Measurements from ENCODE around the gene ZNF862. TPM values are rescaled to one million over a fixed set of nuclear protein-coding genes. Genes with fewer than 3 reads are reported as not detected.
A peak's percentile ranks its signal among the peaks of the same experiment; 100 is the strongest.

ZNF862 gene
- polyA plus RNA-seq, 3 donors, result 17.1 to 19.9 (median 17.5) TPM

- no peak for DNase-seq (ENCODE audit: low read depth in 3 of 3, low spot score in 2 of 3)
Observed at GRCh38 chr7:149839933-149840332, 1.8 kb downstream of the ZNF862 start.

DNA sequence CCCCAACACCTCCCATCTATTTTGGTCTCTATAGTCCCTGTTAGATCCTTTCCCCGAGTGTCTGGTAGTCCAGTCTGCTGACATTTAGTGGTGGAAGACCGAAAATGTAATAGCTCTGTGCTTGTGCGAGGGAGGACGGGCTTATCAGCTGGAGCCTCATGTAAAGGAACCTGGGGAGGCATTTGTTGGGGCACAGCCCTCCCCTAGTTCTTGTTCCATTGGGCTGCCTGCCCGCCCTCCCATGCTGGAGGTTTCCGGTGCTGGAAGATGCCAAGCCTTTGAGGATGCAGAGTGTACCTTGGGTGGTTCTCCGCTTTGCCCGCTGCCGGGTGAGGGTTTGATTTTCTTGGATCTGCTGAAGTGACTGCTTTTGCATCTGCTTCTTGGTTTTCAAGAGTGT, 5.4 kb downstream of the ZNF862 start:
- no peak for DNase-seq (ENCODE audit: low read depth in 3 of 3, low spot score in 2 of 3)

DNA sequence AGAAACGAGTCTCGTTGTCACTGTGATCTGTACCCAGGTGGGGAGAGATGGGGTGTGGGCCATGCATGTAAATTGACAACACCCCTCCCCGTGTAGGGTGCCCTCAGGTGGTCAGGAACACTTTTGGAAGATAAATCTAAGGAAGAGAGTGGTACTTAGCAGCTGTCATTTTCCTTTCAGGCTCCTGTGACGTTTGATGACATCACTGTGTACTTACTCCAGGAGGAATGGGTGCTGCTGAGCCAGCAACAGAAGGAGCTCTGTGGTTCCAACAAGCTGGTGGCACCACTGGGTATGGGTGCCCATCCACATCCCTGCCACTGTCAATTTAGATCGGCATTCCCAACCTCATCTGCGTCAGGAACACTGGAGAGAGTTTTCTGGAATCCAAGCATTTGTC, 6.3 kb downstream of the ZNF862 start:
- DNase-seq (ENCODE audit: low read depth in 3 of 3, low spot score in 2 of 3), result no peak

DNA sequence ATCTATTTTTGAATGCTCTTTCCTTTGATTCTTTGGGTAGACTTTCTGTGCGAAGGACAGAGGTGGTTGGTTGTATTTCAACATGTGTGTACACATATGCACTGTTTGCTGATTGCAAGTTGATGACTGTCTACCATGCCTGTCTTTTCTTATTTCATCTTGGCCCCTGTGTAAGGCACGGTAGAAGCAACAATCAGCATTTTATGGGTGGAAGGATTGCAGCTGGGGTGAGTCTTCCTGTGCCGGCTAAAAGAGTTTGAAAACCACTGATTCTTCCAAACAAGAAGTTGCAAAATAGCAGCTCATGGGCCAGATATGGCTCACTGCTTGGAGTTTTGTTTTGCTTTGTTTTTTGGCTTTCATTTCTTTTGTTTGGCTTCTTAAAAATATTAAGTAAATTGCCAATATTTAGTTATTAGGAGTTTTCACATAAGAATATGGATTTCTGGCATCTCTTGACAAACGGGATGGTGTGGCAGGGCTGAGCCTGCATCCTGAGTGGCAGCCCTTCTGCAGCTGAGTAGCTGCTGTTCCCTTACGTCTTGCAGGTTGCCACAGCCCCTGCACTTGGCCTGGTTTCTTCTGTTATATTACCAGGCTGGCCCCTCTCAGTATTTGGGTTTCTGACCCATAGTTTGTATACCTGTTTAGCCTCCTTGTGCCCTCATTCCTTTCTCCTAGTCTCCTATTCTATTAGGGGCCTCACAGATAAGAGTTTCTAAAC, 7.2 kb downstream of the ZNF862 start:
- DNase-seq (ENCODE audit: low read depth in 3 of 3, low spot score in 2 of 3), result no peak

- DNase-seq (ENCODE audit: low read depth in 3 of 3, low spot score in 2 of 3), result no peak
Observed at GRCh38 chr7:149846021-149846420, 7.8 kb downstream of the ZNF862 start.

GRCh38 chr7:149846436-149847046, 8.4 kb downstream of the ZNF862 start:
- no peak for DNase-seq (ENCODE audit: low read depth in 3 of 3, low spot score in 2 of 3)

DNA sequence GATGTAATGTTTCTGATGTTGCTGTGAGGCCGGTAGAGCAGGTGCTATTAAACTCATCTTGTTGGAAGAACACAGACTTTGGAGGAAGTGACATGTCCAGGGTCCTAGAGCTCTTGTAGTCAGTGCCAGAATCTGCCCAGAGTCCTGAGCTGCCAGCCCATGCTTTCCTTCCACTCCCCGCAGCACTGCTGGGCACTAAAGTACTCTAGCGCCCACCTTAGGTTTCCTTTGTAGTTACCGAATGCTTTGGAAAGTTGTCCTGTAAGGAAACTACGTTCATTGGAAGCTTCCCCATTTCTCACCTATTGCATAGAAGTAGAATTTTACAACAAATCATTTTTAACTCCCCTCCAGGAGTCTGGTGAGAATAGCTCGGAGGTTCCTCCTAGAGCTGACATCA, 11.0 kb downstream of the ZNF862 start:
- DNase-seq (ENCODE audit: low read depth in 3 of 3, low spot score in 2 of 3), result no peak

GRCh38 chr7:149850007-149850594, 11.9 kb downstream of the ZNF862 start:
- DNase-seq (ENCODE audit: low read depth in 3 of 3, low spot score in 2 of 3), result no peak

DNA sequence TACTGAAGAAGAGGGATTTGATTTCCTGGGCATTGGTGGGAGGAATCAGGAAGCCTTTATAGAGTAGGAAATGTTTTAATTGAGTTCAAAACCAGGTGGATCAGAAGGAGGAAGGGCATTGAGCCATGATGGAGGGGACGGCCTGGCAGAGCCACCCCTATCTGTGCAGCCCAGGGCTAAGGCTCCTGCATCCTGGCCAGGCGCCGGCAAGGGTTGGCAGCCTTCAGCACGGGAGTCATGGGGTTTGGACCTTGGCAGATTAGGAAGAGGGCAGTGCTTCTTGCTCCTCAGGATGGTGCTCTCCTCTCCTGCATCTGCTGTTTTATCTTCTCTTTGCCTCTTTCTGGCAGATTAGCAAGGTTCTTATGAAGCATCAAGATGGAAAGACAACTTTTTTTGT, 12.5 kb downstream of the ZNF862 start:
- no peak for DNase-seq (ENCODE audit: low read depth in 3 of 3, low spot score in 2 of 3)

DNA sequence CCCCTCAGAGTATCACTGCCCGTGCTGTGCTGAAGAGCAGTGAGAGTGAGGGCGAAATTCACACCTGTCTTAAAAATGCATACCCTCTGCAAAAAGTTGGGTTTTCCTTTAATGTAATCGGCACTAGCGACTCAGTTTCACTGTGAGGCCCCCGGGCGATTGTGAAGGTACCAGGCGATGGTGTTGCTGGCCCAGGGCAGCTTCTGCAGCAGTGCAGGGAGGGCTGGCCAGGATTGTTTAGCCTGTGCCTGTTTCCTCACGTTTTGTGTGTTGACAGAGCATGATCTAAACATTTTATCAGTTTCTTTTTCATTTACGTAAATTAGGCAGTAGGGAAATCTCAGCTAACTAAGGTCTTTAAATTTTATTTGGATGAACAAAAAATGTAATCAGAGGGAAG, 13.3 kb downstream of the ZNF862 start:
- no peak for DNase-seq (ENCODE audit: low read depth in 3 of 3, low spot score in 2 of 3)

DNA sequence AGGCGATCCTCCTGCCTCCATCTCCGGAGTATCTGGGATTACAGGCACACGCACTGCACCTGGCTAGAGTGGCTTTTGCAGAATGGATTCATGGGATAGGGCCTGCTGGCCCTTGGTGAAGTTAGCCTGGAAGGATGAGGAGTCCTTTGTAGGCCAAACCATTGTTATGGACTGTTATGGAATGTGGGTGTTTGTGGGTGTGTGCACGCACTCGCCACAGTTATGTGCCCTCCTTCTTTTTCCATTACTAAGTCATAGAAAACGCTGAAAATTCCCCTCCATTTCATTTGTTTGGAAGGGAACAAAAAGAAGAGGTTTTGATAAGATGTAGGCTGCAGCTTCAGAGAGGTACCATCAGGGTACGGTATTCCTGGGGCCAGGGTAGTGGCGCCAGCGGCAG, 15.0 kb downstream of the ZNF862 start:
- DNase-seq (ENCODE audit: low read depth in 3 of 3, low spot score in 2 of 3), result no peak

DNA sequence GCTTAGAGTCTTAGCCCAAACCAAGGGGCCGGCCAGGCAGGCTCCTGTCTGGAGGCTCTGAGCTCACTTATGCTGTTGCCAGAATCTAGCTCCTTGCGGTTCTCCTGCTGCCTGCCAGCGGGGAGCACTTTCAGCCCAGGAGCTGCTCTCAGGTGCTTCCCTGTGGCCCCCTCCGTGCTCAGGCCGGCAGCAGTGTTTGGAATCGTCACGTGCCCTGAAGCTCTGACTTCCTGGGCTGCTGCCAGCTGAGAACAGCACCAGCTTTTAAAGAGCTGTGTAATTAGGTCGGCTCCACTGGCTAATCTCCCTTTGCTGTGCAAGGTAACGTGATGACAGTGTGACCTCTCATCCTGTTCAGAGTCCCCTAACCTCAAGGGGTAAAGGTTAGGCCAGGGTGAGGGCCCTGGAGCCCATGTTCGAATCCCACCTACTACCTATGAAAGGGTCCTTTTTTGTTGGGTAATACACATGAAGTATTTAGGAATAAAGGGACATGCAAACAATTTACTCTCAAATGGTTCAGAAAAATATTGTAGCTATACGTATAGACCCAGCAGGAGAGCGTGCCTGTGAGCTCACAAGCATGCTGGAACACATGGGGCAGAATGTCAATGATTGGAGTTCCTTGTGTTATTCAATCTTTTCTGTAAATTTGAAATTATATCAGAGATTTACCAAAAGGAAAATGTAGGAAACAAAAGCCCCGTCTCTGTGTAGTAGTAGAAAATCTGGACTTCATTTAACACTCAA, 16.6 kb downstream of the ZNF862 start:
- peak in 2 of 3 donors; percentile 18 to 51 for DNase-seq (ENCODE audit: low read depth in 3 of 3, low spot score in 2 of 3)

- no peak for DNase-seq (ENCODE audit: low read depth in 3 of 3, low spot score in 2 of 3)
Observed at GRCh38 chr7:149855361-149856305, 17.5 kb downstream of the ZNF862 start.

GRCh38 chr7:149856583-149856982, 18.4 kb downstream of the ZNF862 start:
- no peak for DNase-seq (ENCODE audit: low read depth in 3 of 3, low spot score in 2 of 3)

DNA sequence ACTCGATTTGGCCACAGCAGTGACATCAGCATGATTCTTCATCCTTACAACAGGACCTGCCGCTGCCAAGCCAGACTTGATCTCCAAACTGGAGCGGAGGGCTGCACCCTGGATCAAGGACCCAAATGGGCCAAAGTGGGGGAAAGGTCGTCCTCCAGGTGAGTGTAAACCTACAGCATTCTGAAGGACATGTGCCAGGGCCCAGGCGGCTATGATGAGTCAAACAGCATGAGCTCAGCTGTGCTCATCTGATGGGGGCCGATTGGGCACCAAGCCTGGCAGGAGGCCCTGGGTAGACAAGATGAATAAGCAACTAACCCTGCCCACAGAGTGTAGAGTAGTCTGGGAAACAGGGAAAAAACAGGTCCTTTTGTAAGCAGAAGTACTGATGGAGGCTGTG, 21.2 kb downstream of the ZNF862 start:
- DNase-seq (ENCODE audit: low read depth in 3 of 3, low spot score in 2 of 3), result no peak

DNA sequence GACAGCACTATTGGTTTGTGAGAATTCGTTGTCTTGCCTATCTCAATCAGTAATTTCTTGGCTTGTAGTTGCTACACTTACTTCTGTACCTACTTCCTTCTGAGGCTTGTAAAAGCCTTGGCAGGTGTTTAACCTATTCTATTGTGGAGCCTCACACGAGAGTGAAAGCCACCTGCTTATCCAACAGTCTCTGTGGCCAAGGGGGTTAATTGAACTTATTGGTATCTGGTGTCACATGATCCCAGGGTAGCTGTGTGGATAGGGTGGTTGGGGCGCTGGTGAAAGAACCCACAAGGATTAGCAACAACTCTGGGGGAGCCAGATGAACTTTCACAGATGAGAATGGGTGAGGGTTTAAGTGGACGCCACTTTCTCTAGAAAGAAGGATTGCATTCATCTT, 21.7 kb downstream of the ZNF862 start:
- DNase-seq (ENCODE audit: low read depth in 3 of 3, low spot score in 2 of 3), result no peak

DNA sequence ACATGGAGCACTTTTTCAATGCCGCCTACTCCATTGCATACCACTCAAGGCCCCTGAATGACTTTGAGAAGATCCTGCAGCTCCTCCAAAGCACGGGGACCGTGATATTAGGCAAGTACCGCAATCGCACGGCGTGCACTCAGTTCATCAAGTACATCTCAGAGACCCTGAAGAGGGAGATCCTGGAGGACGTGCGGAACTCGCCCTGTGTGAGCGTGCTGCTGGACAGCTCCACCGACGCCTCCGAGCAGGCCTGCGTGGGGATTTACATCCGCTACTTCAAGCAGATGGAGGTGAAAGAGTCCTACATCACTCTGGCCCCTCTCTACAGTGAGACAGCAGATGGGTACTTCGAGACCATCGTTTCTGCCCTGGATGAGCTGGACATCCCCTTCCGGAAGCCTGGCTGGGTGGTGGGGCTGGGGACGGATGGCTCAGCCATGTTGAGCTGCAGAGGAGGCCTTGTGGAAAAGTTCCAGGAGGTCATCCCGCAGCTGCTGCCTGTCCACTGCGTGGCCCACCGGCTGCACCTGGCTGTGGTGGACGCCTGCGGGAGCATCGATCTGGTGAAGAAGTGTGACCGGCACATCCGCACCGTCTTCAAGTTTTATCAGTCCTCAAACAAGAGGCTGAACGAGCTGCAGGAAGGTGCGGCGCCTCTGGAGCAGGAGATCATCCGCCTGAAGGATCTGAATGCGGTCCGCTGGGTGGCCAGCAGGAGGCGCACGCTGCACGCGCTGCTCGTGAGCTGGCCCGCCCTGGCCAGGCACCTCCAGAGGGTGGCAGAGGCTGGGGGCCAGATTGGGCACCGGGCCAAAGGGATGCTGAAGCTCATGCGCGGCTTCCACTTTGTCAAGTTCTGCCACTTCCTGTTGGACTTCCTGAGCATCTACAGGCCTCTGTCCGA, 22.9 kb downstream of the ZNF862 start:
- no peak for DNase-seq (ENCODE audit: low read depth in 3 of 3, low spot score in 2 of 3)

DNA sequence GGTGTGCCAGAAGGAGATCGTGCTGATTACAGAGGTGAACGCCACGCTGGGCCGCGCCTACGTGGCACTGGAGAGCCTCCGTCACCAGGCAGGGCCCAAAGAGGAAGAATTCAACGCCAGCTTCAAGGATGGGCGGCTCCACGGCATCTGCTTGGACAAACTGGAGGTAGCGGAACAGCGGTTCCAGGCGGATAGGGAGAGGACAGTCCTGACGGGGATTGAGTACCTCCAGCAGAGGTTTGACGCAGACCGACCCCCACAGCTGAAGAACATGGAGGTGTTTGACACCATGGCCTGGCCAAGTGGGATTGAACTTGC, 23.5 kb downstream of the ZNF862 start:
- no peak for DNase-seq (ENCODE audit: low read depth in 3 of 3, low spot score in 2 of 3)

DNA sequence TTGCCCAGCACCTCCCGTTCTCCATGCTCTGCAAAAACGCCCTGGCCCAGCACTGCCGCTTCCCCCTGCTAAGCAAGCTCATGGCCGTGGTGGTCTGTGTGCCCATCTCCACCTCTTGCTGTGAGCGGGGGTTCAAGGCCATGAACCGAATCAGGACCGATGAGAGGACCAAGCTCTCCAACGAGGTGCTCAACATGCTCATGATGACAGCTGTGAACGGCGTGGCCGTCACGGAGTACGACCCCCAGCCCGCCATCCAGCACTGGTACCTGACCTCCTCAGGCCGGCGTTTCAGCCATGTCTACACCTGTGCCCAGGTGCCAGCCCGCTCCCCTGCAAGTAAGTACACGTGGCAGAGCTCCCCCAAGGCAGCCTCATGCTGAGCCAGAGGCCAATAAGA, 24.0 kb downstream of the ZNF862 start:
- no peak for DNase-seq (ENCODE audit: low read depth in 3 of 3, low spot score in 2 of 3)

DNA sequence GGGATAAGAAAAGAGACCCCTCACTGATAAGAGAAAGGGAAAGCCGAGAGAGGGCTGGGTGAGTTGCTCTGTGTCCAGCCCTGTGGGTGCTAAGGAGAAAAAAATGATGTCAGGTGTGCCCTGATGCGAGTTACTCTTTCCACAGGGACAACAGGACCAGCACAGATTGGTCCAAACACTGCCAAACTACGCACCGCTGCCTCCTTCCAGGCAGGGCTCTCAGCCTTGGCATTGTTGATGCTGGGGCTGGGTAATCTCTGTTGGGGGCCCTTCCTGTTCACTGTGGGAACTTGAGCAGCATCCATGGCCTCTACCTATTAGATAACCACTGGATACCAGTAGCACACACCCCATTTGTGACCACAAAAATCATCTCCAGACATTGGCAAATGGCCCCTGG, 25.3 kb downstream of the ZNF862 start:
- no peak for DNase-seq (ENCODE audit: low read depth in 3 of 3, low spot score in 2 of 3)

Measured in right renal cortex interstitium (tissue), 3 donors.